Skeletal muscle cell (primary cell): ENCODE measurements around the gene ZNF804A.

ENCODE experiments used
- DNase-seq: peaks from one replicate; pipeline ENCODE4 v3.0.0-alpha.2; 2010; ENCODE audit warnings: low read depth
- H3K4me3 ChIP-seq: 2 replicates; pipeline ENCODE4 v1.5.1; 2011; ENCODE audit warnings: low read depth, mild to moderate bottlenecking, control low read depth, low read length, moderate library complexity

The ZNF804A gene

DNA sequence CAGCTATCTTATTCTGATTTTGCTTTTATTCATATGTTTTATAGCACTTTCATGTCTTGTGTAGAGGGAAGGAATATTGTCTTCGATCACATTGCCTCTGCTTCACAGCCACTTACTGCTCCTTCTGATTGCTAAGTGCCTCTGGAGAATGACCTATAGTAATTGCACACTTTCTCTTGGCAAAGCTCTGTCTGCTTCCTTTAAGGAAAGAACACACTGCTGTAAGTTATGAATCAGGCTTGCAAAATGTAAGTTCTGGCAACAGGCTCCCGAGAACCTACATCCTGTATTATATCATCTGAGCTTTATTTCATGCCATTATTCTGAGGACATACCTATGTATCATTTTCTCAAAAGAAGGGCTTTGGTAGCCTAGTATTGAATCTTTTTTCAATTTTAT, 170.7 kb downstream of the ZNF804A start:
- DNase-seq: peak; percentile 71
- no peak overlapping the region for H3K4me3 ChIP-seq

DNA sequence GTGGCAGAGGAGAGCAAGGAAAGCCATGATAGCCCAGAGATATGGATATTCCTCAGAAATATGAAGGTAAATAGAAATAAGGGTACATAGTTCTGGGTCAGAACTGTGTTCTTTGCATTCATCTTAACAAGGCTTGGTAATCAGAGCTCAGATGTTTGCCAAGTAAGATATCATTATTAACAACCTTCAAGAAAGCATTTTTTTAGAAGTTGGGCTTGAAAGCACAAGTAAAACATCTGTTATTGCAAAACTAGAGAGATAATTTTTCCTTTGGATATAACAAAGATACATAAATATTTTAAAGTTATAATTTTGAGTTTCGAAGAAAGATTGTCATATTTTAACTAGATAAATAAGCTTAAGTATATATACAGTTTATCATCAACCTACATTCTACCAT, 171.4 kb downstream of the ZNF804A start:
- no peak overlapping the region for H3K4me3 ChIP-seq
- no peak for DNase-seq

DNA sequence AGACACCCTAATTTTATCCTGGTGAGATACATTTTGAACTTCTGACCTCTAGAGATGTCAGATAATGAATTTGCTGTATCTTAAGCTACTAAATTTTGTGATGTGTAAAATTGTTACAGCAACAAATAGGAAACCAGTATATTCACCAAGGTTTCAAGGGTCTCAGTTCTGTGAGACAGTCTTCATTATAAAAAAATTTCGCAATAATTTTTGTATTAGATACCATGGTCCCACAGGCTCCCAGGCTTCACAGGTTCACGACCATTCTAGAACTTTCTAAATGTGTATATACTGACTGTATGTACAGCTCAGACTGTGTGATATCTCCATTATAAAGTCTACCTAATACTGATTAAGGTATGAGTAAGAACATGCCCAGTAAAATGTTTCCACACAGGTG, 181.4 kb downstream of the ZNF804A start:
- no peak for DNase-seq

DNA sequence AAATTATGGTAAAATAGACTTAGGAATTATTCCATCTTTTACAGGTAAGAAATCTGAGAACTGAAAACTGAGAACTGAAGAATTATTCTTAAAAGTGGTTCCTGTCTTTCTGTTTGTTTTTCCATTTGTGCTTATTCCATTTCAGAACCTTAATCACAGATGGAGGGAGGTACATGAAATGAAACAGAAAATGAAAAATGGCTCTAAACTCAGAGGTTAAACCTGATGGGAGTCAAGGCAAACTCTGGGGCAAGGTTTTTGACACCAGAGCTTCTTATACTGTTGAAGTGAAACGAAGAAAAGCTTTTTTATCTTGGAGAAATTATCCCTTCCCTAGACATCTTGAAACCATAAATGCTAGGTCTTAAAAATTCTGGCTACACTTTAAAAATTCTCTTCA, 182.1 kb downstream of the ZNF804A start:
- DNase-seq: no peak
- no peak overlapping the region for H3K4me3 ChIP-seq

More for the DNA sequence above, 181.4 kb downstream of the ZNF804A start:
- no peak overlapping the region for H3K4me3 ChIP-seq

DNA sequence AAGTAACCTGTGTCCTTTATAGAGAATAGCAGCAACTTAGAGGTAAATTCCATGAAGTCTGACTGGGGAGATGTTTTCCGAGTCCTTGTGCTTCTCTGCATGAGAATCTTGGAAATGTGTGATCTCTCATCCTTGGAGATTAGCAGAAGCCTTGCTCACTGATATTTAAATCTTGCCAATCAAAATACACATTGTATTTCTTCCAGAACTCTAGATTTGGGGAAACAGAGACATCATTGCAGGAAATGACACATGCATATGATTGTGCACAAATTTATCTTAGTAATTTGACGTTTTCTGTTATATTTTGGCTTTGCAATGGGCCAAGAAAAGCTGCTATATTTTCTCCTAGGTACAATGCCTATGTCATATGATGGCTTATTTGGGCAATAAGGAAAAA, 182.6 kb downstream of the ZNF804A start:
- no peak for DNase-seq
- no peak overlapping the region for H3K4me3 ChIP-seq

DNA sequence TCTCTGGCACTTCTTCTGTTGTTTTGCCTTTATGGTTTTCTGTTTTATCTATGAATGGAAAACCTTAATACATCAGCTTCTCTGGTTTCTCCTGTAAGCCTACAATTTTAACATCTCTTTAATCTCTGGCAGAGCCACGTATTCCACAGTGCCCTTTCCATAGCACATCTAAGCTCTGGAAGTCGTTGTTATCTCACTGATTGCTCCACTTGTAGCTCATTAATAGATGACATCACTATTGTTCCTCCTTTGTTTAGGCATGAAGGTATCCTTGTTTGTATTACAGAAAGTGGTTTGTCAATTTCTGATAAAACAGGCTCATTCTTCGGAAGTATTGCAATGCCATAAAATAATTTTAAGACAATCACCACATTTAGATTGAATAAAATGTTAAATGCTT, 185.2 kb downstream of the ZNF804A start:
- no peak overlapping the region for H3K4me3 ChIP-seq
- no peak for DNase-seq

DNA sequence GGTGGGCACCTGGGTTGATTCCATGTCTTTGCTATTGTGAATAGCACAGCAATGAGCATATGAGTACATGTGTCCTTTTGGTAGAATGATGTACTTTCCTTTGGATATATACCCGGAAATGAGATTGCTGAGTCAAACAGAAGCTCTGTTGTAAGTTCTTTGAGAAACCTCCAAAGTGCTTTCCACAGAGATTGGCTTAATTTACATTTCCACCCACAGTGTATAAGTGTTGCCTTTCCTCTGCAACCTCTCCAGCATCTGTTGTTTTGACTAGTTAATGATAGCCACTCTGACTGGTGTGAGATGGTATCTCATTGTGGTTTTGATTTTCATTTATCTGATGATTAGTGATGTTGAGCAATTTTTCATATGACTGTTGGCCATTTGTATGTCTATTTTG, 194.8 kb downstream of the ZNF804A start:
- no peak overlapping the region for H3K4me3 ChIP-seq
- no peak for DNase-seq

DNA sequence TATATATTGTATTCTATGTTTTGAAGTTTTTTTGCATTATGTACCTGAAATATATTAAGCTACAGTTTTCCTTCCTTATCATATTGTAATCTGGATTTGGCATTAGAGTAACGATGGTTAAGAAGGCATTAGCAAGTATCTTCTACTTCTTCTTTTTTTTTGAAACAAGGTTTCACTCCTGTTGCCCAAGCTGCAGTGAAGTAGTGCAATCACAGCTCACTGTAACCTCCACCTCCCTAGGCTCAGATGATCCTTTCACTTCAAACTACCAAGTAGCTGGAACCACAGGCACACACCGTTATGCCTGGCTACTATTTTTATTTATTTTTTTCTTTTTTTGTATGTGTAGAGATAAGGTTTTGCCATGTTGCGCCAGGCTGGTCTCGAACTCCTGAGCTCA, 201.1 kb downstream of the ZNF804A start:
- no peak overlapping the region for H3K4me3 ChIP-seq
- DNase-seq: no peak

DNA sequence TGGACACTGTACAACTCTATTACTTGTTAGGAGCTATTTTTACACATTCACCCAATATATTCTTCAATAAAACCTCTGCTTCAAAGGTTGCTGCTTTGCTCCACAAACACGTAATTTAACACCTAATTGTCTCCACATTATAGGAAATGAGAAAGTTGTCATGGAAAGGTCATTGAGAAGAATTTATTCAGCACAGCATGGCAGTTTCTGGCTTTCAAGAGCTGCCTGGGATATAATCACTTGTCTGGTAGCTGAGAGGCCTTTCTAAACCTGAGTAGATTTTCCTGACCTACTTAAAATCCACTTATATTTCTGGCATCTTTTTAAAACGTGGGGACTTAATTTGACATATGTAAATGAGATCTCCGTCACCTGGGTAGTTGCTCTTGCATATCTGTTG, 216.1 kb downstream of the ZNF804A start:
- H3K4me3 ChIP-seq: no peak overlapping the region
- DNase-seq: no peak

DNA sequence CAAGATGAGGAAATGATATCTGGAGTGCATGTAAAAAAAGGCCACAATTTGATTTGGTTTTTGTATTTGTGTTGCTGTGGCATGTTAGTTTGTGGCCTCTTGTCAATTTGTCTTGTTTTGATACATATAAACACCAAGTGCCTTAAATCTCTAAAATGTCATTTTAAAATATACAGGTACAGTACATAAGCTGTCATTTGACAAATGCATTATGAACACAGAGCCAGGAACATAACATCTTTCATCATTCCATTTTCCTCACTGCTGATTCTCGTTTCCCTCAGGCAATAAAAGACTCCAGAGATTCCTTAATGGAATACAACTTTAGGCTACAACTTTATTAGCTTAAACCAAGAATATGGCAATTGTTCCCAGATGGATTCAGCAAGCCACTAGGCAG, 217.5 kb downstream of the ZNF804A start:
- no peak for DNase-seq
- no peak overlapping the region for H3K4me3 ChIP-seq

DNA sequence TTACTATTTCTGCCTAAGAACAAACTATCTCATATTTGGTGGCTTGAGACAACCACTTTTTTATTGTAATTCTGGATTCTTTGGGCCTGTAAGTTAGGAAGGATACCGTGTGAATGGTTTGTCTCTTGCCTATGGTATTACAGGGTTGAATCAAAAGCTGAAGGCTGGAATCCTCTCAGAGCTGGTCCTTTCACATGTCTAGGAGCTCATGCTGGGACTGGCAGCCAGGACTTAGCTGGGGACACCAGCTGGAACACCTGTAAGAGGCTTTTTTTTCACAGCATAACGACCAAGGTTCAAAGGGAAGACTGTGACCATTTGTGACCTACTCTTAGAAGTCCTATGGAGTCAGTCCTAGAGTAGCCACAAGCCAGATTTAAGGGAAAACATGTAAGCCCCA, 226.3 kb downstream of the ZNF804A start:
- no peak for DNase-seq
- H3K4me3 ChIP-seq: no peak overlapping the region

DNA sequence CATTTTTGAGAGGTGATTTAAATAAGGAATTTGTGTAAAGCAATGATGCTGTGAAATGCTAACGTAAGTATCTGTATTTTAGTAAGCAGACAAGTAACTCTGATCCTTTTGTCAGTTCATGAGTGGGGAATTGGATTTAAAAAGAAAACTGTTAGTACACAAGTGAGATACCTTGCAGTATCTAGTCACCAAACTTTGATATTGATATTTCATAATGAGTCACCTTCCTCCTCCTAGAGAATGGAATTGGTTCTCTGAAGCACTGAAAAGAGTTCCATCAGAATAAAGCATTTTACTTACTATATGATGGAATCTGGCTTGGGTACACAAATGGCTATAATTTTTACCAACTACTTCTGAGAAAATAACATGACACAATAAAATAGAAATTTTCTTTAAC, 232.2 kb downstream of the ZNF804A start:
- H3K4me3 ChIP-seq: no peak overlapping the region
- no peak for DNase-seq

DNA sequence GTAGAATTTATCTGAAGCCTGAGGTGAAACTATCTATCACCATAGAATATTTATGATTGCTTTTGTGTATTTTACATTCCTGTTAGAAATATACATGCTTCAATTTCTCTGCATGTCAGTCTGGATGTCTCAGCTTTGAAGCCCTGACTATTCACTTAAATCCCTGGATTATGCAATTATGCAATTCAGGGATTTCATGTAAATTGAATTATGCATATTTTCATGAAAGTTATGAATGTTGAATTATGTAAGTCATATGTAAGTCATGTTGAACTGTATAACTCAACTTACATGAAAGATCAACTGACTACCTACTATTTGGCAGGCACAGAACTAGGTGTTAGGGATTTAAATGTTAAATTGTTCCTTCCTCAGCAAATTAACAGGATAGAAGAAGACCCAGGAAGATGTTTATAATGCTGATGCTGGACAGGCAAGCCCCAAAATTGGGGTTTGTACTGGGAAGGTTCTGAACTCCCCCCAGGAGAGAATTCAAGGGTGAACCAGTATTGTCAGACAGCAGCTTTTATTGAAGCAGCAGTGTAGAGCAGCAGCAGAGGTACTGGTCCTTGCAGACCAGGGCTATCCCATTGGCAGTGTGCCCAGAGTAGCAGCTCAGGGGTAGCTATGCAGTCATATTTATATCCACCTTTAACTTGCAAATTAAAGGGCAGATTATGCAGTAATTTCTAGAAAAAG, 236.5 kb downstream of the ZNF804A start:
- H3K4me3 ChIP-seq: no peak overlapping the region
- DNase-seq: peak; percentile 8

DNA sequence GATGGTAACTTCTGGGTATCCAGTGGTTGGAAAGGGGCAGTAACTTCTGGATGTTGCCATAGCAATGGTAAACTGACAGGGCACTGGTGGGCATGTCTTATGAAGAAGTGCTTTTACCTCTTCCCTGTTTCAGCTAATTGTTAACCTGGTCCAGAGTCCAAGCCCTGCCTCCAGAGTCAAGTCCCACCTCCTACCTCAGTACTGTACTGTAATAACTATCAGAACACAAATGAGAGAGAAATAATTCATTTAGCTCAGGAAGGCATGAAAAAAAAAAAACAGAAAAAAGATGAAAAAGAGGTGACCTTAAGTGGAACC, 237.0 kb downstream of the ZNF804A start:
- no peak for DNase-seq
- H3K4me3 ChIP-seq: no peak overlapping the region

DNA sequence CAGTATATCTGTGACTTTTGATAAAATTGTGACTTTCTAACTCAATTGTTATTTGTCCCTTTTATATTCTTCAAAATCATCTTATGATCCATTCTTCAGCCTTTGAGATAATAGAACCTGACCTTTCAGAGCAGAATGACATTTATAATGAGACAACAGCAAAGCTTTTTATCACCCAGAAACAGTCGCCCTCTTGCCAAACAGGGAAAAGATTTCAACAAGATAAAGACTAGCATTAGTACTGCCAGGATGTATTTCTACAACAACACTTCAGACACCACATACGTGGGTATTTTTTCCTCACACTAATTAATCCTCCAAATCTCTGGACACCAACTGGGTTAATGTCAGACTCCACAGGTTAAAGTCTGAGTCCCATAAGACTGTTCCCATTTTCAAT, 249.0 kb downstream of the ZNF804A start:
- no peak for DNase-seq
- H3K4me3 ChIP-seq: no peak overlapping the region

DNA sequence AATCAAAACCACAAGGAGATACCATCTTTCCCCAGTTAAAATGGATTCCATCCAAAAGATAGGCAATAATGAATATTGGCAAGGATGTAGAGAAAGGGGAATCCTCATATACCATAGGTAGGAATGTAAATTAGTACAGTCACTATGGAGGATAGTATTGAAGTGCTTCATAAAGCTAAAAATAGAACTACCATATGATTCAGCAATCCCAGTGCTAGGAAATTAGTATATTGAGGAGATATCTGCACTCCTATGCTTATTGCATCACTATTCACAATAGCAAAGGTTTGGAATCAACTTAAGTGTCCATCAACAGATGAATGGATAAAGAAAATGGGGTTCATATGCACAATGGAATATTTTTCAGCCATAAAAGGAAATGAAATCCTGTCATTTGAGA, 251.2 kb downstream of the ZNF804A start:
- no peak for DNase-seq
- no peak overlapping the region for H3K4me3 ChIP-seq

DNA sequence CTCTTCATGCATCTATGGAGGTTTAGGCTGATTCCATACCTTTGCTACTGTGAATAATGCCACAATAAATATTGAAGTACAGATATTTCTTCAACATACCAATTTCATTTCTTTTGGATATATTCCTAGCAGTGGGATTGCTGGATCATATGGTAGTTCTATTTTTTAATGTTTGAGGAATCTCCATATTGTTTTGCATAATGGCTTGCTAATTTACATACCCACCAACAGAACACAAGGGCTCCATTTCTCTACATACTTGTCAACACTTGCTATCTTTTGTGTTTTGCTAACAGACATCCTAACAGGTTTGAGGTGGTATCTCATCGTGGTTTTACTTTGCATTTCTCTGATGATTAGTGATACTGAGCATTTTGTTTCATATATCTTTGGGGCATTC, 253.2 kb downstream of the ZNF804A start:
- no peak for DNase-seq

DNA sequence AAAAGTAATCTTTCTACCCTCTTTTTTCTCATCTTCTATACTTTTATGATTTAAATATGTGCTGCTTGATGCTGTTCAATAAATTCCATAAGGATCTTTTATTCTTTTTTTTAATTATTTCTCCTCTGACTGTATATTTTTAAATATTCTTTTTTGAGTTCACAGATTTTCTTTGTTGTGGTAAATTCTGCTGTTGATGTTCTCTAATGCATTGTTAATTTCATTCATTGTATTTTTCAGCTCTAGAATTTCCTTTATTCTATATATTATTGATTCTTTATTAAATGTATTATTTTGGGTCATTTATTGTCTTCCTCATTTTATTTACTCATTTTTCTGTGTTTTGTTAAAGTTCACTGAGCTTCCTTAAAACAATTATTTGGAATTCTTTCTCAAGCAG, 260.9 kb downstream of the ZNF804A start:
- DNase-seq: no peak
- H3K4me3 ChIP-seq: no peak overlapping the region

More for the DNA sequence above, 253.2 kb downstream of the ZNF804A start:
- H3K4me3 ChIP-seq: no peak overlapping the region

DNA sequence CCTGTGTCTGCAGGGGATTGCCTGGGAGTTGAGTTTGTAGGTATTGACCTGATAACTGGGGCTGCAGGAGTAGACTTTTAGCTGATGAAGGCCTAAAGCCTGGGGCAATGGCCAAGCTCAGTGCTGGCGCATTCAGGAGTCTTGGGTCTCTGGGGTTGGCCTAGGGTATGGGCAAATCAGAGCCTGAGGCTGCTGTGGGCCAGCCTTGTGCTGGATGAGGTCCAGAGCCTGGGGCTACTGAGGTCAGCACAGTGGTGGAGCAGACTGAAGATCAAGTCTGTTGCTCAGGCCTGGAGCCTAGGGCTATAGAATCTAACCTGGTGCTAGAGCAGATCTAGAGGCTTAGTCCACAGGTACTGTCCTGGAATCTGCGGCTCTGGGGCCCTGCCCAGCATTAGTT, 262.4 kb downstream of the ZNF804A start:
- DNase-seq: no peak
- H3K4me3 ChIP-seq: no peak overlapping the region

DNA sequence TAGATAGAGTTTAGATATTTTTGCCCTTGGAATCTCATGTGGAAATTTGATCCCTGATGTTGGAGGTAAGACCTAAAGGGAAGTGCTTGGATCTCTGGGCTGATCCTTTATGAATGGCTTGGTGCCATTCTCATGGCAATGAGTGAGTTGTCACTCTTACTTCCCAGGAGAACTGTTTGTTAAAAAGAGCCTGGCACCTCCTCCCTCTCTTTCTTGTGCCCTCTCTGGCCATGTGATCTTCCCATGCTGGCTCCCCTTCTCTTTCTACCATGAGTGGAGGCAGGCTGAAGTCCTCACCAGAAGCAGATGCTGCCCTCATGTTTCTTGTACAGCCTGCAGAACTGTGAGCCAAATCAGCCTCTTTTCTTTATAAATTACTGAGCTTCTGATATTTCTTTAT, 276.9 kb downstream of the ZNF804A start:
- H3K4me3 ChIP-seq: no peak overlapping the region
- DNase-seq: no peak

DNA sequence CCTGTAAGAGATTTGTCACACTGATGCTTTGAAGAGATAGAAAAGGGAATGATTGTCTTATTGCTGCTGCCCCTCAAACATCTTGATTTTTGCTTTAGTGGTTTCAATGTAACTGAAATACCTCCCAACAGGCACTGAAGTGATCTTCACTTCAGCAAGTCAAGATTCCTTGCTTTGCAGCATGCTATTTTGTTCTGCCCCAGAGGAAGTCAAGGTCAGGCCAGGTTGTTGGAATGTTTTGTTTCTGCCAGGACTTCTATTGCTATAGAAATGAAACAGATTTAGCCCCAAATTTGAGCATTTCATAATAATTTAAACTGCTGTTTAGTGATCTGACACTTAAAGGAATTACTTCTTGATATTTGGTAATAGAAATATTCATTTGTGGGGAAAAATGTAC, 277.6 kb downstream of the ZNF804A start:
- peak; percentile 17 for DNase-seq
- H3K4me3 ChIP-seq: no peak overlapping the region

DNA sequence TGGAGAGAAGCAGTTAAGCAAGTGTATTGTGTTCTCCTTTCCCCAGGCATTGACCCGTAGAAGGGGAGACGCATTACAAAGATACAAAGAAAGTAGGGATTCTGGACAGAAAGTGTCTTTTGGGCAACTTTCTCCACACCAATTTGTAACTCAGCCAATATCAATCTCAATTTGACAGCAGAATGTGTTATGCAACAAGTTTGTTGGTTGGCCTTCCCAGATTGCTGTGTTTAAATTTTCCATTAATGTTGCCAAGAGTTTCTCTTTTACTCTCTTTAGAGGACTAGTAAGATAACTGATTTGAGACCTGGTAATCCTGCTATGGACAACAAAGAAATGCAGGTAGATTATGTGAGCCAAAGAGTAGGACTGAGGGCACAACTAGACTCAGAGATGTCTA, 279.6 kb downstream of the ZNF804A start:
- DNase-seq: no peak
- H3K4me3 ChIP-seq: no peak overlapping the region
